IPS-20b (cell line): ENCODE measurements around the gene RAD21L1.

Experiments used
- H3K27ac ChIP-seq: one replicate; pipeline ENCODE4 v1.5.1; 2013; ENCODE audit warnings: low read length
- H3K27me3 ChIP-seq: 2 replicates; pipeline ENCODE4 v1.6.1; 2013; ENCODE audit warnings: mild to moderate bottlenecking, low read length, inconsistent platforms; ENCODE audit not compliant: insufficient read depth
- H3K36me3 ChIP-seq: 2 replicates; pipeline ENCODE4 v1.6.1; 2013; ENCODE audit warnings: low read depth, mild to moderate bottlenecking, inconsistent platforms, low read length, moderate library complexity; ENCODE audit not compliant: insufficient read depth
- H3K4me1 ChIP-seq: 2 replicates; pipeline ENCODE4 v1.6.1; 2013; ENCODE audit warnings: mild to moderate bottlenecking, control low read depth, inconsistent platforms, low read length, moderate library complexity; ENCODE audit not compliant: insufficient read depth
- H3K4me3 ChIP-seq: 2 replicates; pipeline ENCODE4 v1.5.1; 2013; ENCODE audit warnings: mild to moderate bottlenecking, low read length, inconsistent platforms
- H3K9ac ChIP-seq: 2 replicates; pipeline ENCODE4 v1.6.1; 2013; ENCODE audit warnings: low read depth, mild to moderate bottlenecking, inconsistent platforms, low read length, moderate library complexity
- H3K9me3 ChIP-seq: 2 replicates; pipeline ENCODE4 v1.6.1; 2013; ENCODE audit warnings: mild to moderate bottlenecking, low read depth, low read length, inconsistent platforms; ENCODE audit not compliant: insufficient read depth

Gene RAD21L1

GRCh38 chr20:1291191-1291741 lies 65.4 kb downstream of the RAD21L1 start:
- Histone ChIP-seq H3K9me3 (no peaks in the 10 kb centered on the region), H3K4me1 (no peaks in the 10 kb centered on the region)

GRCh38 chr20:1292620-1293019 lies 66.8 kb downstream of the RAD21L1 start:
- Histone ChIP-seq H3K9ac (no peak overlapping the region), H3K9me3 (no peaks in the 10 kb centered on the region), H3K4me3 (no peak overlapping the region), H3K27ac (no peak overlapping the region), H3K4me1 (no peaks in the 10 kb centered on the region), H3K36me3 (no peaks in the 10 kb centered on the region), H3K27me3 (no peaks in the 10 kb centered on the region)

More at GRCh38 chr20:1291191-1291741, 65.4 kb downstream of the RAD21L1 start:
- no peaks in the 10 kb centered on the region for H3K36me3 ChIP-seq
- H3K4me3 ChIP-seq: no peak overlapping the region
- no peak overlapping the region for H3K27ac ChIP-seq
- no peaks in the 10 kb centered on the region for H3K27me3 ChIP-seq
- no peak overlapping the region for H3K9ac ChIP-seq

GRCh38 chr20:1293641-1294379 lies 68.0 kb downstream of the RAD21L1 start:
- no peaks in the 10 kb centered on the region for H3K36me3 ChIP-seq
- no peak overlapping the region for H3K27ac ChIP-seq
- no peaks in the 10 kb centered on the region for H3K9me3 ChIP-seq
- no peaks in the 10 kb centered on the region for H3K27me3 ChIP-seq
- no peak overlapping the region for H3K4me3 ChIP-seq
- H3K4me1 ChIP-seq: no peaks in the 10 kb centered on the region
- no peak overlapping the region for H3K9ac ChIP-seq

GRCh38 chr20:1294497-1294896 lies 68.7 kb downstream of the RAD21L1 start:
- H3K27me3 ChIP-seq: no peaks in the 10 kb centered on the region
- no peaks in the 10 kb centered on the region for H3K36me3 ChIP-seq
- H3K4me1 ChIP-seq: no peaks in the 10 kb centered on the region
- H3K4me3 ChIP-seq: no peak overlapping the region
- no peak overlapping the region for H3K9ac ChIP-seq
- no peaks in the 10 kb centered on the region for H3K9me3 ChIP-seq
- no peak overlapping the region for H3K27ac ChIP-seq

GRCh38 chr20:1295276-1295930 lies 69.6 kb downstream of the RAD21L1 start:
- no peak overlapping the region for H3K4me3 ChIP-seq
- H3K27me3 ChIP-seq: no peaks in the 10 kb centered on the region
- no peak overlapping the region for H3K9ac ChIP-seq
- no peaks in the 10 kb centered on the region for H3K36me3 ChIP-seq
- no peaks in the 10 kb centered on the region for H3K9me3 ChIP-seq
- H3K4me1 ChIP-seq: no peaks in the 10 kb centered on the region
- H3K27ac ChIP-seq: no peak overlapping the region

GRCh38 chr20:1296117-1296610 lies 70.3 kb downstream of the RAD21L1 start:
- peaks cover 5% of the 10 kb centered on the region; the same call in 1 of the 2 replicates for H3K4me1 ChIP-seq
- no peaks in the 10 kb centered on the region for H3K9me3 ChIP-seq
- no peaks in the 10 kb centered on the region for H3K36me3 ChIP-seq
- no peak overlapping the region for H3K4me3 ChIP-seq
- H3K27me3 ChIP-seq: no peaks in the 10 kb centered on the region
- no peak overlapping the region for H3K27ac ChIP-seq
- H3K9ac ChIP-seq: no peak overlapping the region

- no peaks in the 10 kb centered on the region for H3K36me3 ChIP-seq
- no peak overlapping the region for H3K27ac ChIP-seq
- no peak overlapping the region for H3K9ac ChIP-seq
- H3K4me3 ChIP-seq: no peak overlapping the region
- no peaks in the 10 kb centered on the region for H3K9me3 ChIP-seq
- peaks cover 7% of the 10 kb centered on the region; the same call in 1 of the 2 replicates for H3K4me1 ChIP-seq
- no peaks in the 10 kb centered on the region for H3K27me3 ChIP-seq
These were observed 71.1 kb downstream of the RAD21L1 start for GRCh38 chr20:1296922-1297321.

GRCh38 chr20:1297486-1297885 lies 71.6 kb downstream of the RAD21L1 start:
- no peaks in the 10 kb centered on the region for H3K36me3 ChIP-seq
- H3K4me1 ChIP-seq: peaks cover 7% of the 10 kb centered on the region; the same call in 1 of the 2 replicates
- no peak overlapping the region for H3K27ac ChIP-seq
- H3K9ac ChIP-seq: no peak overlapping the region
- H3K9me3 ChIP-seq: no peaks in the 10 kb centered on the region
- H3K4me3 ChIP-seq: no peak overlapping the region
- H3K27me3 ChIP-seq: no peaks in the 10 kb centered on the region

- H3K27ac ChIP-seq: no peak overlapping the region
- H3K9ac ChIP-seq: no peak overlapping the region
- no peaks in the 10 kb centered on the region for H3K36me3 ChIP-seq
- no peak overlapping the region for H3K4me3 ChIP-seq
- H3K4me1 ChIP-seq: peaks cover 7% of the 10 kb centered on the region; the same call in 1 of the 2 replicates
- H3K9me3 ChIP-seq: no peaks in the 10 kb centered on the region
- no peaks in the 10 kb centered on the region for H3K27me3 ChIP-seq
These were observed 72.3 kb downstream of the RAD21L1 start for GRCh38 chr20:1298166-1298565.

GRCh38 chr20:1298888-1299511 lies 73.2 kb downstream of the RAD21L1 start:
- Histone ChIP-seq H3K36me3 (no peaks in the 10 kb centered on the region), H3K9me3 (no peaks in the 10 kb centered on the region), H3K4me1 (peaks cover 7% of the 10 kb centered on the region; the same call in 1 of the 2 replicates), H3K27me3 (no peaks in the 10 kb centered on the region), H3K27ac (no peak overlapping the region), H3K9ac (no peak overlapping the region), H3K4me3 (no peak overlapping the region)

GRCh38 chr20:1299522-1299921 lies 73.7 kb downstream of the RAD21L1 start:
- no peak overlapping the region for H3K4me3 ChIP-seq
- no peaks in the 10 kb centered on the region for H3K36me3 ChIP-seq
- H3K9ac ChIP-seq: no peak overlapping the region
- peaks cover 7% of the 10 kb centered on the region; the same call in 1 of the 2 replicates for H3K4me1 ChIP-seq
- no peak overlapping the region for H3K27ac ChIP-seq
- H3K9me3 ChIP-seq: no peaks in the 10 kb centered on the region
- no peaks in the 10 kb centered on the region for H3K27me3 ChIP-seq
